ENCODE data around the gene ZNF488.
"Not testable (repeated sequence)": the region's sequence is repeated elsewhere in the genome, so short reads cannot be mapped to it uniquely, and the experiment has no call there.

ZNF488 gene

GRCh38 chr10:47409171-47409865 is 25.2 kb upstream of the ZNF488 start:
- DNase-seq, result no peak

DNA sequence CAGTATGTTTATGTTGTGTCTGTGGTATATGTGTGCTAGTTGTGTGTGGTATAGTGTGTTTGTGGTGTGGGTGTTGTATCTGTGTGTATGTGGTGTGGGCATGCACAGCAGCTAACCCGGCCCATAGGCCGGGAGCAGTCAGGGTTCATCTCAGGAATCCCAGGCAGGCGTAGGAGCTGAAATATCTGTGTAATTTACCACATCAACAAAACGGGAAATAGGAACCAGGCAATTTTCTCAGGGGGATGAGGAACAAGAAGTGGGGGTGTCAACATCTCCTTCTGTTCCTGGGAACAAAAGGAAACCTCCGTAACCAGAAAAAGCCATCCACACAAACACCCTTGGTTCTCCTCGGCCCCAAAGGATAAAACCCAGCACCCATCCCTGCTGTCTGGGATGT is 24.5 kb upstream of the ZNF488 start:
- DNase-seq, result no peak

GRCh38 chr10:47406870-47407691 is 23.0 kb upstream of the ZNF488 start:
- DNase-seq, result no peak

- DNase-seq, result no peak
These were observed 22.4 kb upstream of the ZNF488 start for GRCh38 chr10:47406548-47406869.

DNA sequence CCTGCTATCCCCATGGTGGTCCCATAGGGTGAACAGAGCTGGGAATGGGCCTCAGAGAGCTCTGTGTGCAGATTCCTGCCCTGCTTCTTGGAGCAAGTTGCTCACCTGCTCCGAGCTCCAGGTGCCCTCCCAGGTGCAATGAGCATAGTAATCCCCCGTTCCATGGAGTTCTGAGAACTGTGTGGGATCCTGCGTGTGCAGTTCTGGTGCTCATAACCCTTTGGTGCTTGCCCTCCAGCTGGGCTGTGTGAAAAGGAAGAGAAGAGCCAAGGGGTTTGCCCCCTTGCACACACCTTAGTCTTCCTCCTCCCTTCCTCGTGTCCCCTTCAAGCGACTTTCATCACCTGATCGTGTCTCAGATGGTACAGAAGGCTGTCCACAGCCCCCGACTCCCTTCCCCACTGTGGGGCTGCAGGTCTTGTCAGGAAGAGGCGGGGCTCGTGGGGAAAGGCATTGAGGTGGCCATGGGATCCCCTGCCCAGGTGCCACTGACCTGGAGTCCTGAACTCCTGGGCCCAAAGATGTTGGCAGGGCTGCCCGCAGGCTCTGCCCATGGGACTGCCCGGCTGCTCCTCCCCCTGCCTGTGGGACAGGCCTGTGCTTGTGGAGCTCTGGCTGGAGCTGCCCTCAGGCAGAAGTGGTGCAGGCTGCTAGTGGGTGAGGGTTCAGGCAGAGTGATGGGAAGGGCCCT is 21.9 kb upstream of the ZNF488 start:
- DNase-seq, result no peak

- no peak for DNase-seq
These were observed 20.8 kb upstream of the ZNF488 start for GRCh38 chr10:47404937-47405336.

DNA sequence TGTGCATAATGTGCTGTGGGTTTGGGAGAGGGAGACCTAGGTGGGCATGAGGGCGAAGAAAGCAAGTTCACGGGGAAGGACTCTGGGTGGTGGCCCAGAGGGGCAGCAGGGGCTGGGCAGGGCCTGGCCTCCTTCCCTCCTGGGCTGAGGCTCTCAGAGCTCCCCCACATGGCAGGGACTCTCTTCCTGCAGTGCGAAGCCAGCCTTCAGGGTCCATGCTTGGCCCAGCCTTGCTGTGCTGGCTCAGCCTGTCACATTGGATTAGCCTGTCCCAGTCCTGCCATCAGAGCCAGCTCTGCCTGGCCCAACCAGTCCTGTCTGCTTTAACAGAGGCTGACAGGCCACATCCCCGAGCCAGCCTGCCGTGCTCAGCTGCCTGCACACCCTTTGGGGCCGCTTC is 20.4 kb upstream of the ZNF488 start:
- no peak for DNase-seq

- no peak for DNase-seq
These were observed 19.6 kb upstream of the ZNF488 start for GRCh38 chr10:47403446-47404318.

GRCh38 chr10:47402641-47403301 is 18.7 kb upstream of the ZNF488 start:
- no peak for DNase-seq

GRCh38 chr10:47401874-47402640 is 18.0 kb upstream of the ZNF488 start:
- no peak for DNase-seq

- DNase-seq, result no peak
These were observed 17.1 kb upstream of the ZNF488 start for GRCh38 chr10:47401210-47401609.

DNA sequence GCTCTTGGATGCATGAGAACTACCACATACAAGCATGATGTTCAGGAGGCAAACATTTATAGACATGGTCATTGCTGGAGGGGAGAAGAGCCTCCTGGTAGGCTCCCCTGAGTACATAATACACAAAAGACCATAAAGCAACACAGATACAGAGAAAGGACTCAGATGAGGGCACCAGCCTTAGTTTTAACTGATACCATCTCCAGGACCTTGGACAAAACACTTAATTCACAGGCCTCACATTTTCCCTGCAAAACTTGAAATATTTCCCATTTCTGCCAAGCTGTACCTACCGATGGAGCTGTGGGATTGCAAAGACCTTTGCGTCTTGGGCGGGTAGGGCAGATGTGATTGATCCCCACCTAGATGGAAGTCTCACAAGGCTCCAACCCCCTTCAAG is 16.7 kb upstream of the ZNF488 start:
- DNase-seq, result no peak

GRCh38 chr10:47400251-47400650 is 16.2 kb upstream of the ZNF488 start:
- DNase-seq, result no peak

- DNase-seq, result no peak
These were observed 13.2 kb upstream of the ZNF488 start for GRCh38 chr10:47397256-47397655.

DNA sequence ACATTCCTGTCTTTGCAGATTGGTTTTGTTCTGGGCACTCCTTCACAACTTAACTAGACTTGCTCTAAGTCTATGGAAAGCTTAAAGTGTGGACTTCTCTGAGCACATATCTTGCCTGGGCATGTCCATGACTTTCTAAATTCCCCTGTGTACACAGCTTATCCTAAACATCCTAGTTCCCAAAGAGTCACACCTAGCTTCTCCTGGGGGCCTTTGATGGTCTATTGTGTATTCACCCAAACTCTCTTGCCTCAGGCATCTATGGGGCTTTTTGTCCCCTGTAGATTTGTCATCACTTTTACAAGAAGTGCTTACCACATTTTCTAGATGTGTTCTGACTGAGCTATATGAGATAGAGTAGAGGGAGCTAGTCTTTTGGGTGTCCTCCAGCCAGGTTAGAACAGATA is 12.2 kb upstream of the ZNF488 start:
- no peak for DNase-seq

GRCh38 chr10:47389619-47390018 is 5.5 kb upstream of the ZNF488 start:
- no peak for DNase-seq

GRCh38 chr10:47388879-47389278 is 4.8 kb upstream of the ZNF488 start:
- DNase-seq, result no peak

- DNase-seq, result not testable (repeated sequence)
These were observed 2.0 kb upstream of the ZNF488 start for GRCh38 chr10:47386104-47386503.

DNA sequence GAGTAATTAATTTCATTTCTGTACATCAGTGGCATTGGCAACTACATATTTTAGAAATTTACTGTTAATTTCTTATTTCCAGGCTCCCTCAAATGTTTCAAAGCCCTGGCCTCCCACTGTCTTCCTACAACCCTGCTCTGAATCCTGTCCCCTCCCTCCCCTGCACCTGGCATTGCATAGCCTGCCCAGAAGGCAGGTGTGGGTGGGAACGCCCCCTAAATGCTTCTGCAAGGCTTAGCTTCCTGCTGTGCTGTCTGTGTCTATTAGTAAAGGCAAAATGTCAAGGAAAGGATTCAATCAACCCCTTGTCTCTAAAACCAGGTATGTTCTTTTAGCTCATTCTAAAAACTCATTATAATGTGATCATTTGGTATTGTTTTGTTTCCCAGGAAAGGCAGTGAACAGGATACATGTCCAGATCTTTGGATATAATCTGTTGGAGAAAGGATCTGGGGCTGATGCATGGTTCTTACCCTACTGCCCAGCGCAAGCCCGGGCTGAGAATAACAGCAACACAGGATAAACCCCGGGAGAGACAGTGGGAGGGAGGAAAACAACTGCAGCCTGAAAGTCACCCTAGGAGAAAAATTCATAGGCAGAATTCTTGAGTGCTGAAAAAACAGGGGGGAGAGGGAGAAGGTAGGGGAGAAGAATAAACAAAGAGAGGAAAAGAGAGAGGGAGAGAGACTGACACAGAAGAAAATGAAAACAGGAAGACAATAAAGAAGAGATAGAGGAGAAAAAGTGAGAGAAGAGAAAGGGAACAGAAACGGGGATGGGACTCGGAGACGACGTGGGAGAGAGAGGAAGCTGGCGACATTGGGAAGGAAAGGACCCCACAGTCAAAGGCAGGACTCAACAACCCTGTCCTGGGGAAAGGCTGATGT is 589 bp downstream of the ZNF488 start:
- no peak for DNase-seq
